Spleen (tissue), 11 donors: ENCODE measurements around the gene EPX. TPM values are rescaled to one million over a fixed set of nuclear protein-coding genes. Genes with fewer than 3 reads are reported as not detected.

Experiments
- DNase-seq: peaks from one replicate; pipeline ENCODE4 v3.0.0-alpha.2; 2020
- H3K27ac ChIP-seq, 8 donors: fragments of 200-600 bp; sonication (generic) in 7 of 8; 1 replicate in 4 of 8; 2 replicates in 4 of 8; pipeline versions ENCODE4 v1.5.0 to v1.8.0; 2016 to 2021; ENCODE audit warnings: inconsistent platforms in 4 of 8, mild to moderate bottlenecking in 4 of 8, moderate library complexity in 1 of 8
- H3K27me3 ChIP-seq, 7 donors: fragments of 200-600 bp; sonication (generic) in 6 of 7; replicated peaks in 1 of 7; 1 replicate in 4 of 7; 2 replicates in 3 of 7; pipeline versions ENCODE4 v1.5.0 to v1.8.0; 2016 to 2021; ENCODE audit warnings: inconsistent platforms in 3 of 7, mild to moderate bottlenecking in 1 of 7
- H3K36me3 ChIP-seq, 6 donors: fragments of 200-600 bp; sonication (generic) in 5 of 6; 1 replicate in 4 of 6; 2 replicates in 2 of 6; pipeline versions ENCODE4 v1.5.0 to v1.8.0; 2016 to 2021; ENCODE audit warnings: inconsistent platforms in 2 of 6
- H3K4me1 ChIP-seq, 6 donors: fragments of 200-600 bp; sonication (generic) in 5 of 6; 1 replicate in 3 of 6; 2 replicates in 3 of 6; pipeline versions ENCODE4 v1.5.0 to v1.8.0; 2016 to 2021; ENCODE audit warnings: inconsistent platforms in 3 of 6
- H3K4me3 ChIP-seq, 8 donors: fragments of 200-600 bp; sonication (generic) in 7 of 8; 1 replicate in 4 of 8; 2 replicates in 4 of 8; pipeline versions ENCODE4 v1.5.0 to v1.8.0; 2016 to 2021; ENCODE audit warnings: inconsistent platforms in 4 of 8, mild to moderate bottlenecking in 4 of 8, moderate library complexity in 2 of 8
- H3K9me3 ChIP-seq, 8 donors: fragments of 200-600 bp; sonication (generic) in 7 of 8; 1 replicate in 4 of 8; 2 replicates in 4 of 8; pipeline versions ENCODE4 v1.5.0 to v1.8.0; 2016 to 2021; ENCODE audit warnings: inconsistent platforms in 4 of 8
- CTCF ChIP-seq, 11 experiments: fragments of 200-600 bp in 7 of 11; fragments of 450-650 bp in 4 of 11; sonication (generic) in 4 of 11; IDR thresholded peaks in 8 of 11; conservative IDR thresholded peaks in 3 of 11; 1 replicate in 7 of 11; 2 replicates in 4 of 11; pipeline versions ENCODE4 v1.4.0 to v1.8.0; 2016 to 2021; ENCODE audit warnings: antibody characterized with exemption in 11 of 11, inconsistent platforms in 4 of 11, mild to moderate bottlenecking in 1 of 11
- POLR2A ChIP-seq, 3 donors: fragments of 450-650 bp; IDR thresholded peaks; one replicate each; pipeline ENCODE4 v1.5.1; 2017; ENCODE audit warnings: antibody characterized with exemption in 3 of 3, mild to moderate bottlenecking in 1 of 3
- POLR2AphosphoS5 ChIP-seq, 3 donors: sonication (generic); formaldehyde crosslinking; IDR thresholded peaks; one replicate each; pipeline ENCODE4 v1.5.1; 2017; ENCODE audit warnings: antibody characterized with exemption in 3 of 3
- WGBS, 5 donors: extraction: QIAGEN DNeasy Blood & Tissue Kit in 3 of 5; methylation state at CpG; one replicate each; pipeline versions ENCODE4 v1.1.5 to v1.1.7; 2013 to 2018; 5-methylcytosine and 5-hydroxymethylcytosine counted together
- intact Hi-C: fragments of 100-400 bp; cut with DNase I; formaldehyde crosslinking; loops from one replicate; pipeline ENCODE4 v1.15.0; 2023; ENCODE audit warnings: low total_unique reads
- polyA plus RNA-seq, 3 donors: library from polyadenylated mRNA; stranded (reverse); fragments of 200-250 nt; gene quantifications; one replicate each; pipeline ENCODE4 v1.2.1, GENCODE V29; 2013
- total RNA-seq, 7 donors: library from RNA; depleted of rRNA in 3 of 7; stranded (reverse); fragments of >200 nt in 3 of 7; fragmentation: NEBNext Ultra II Directional in 4 of 7; extraction: Animal tissue kit (Norgen Biotek cat#: 25700) in 4 of 7; gene quantifications; one replicate each; pipeline versions ENCODE4 v1.1.0 to v1.2.1, GENCODE V29; 2016 to 2021
- donor health status: healthy with polysubstance abuse.
- donor health status: DM: no; HTN: no; CAD: no; lungs with moderate emphysema.
- donor health status: DM: no; HTN: no; CAD: no.
- donor health status: Bipolar disorder and iron deficiency.
- donor health status: healthy.
- donor health status: DM: no; HTN: no; CAD: no.
- donor health status: DM: yes; HTN: yes; CAD: no.

EPX gene
- total and polyA plus RNA-seq, 10 donors, result 0.24 to 3.9 (median 1.2) TPM; not detected in 1

- Histone ChIP-seq H3K36me3 (peaks cover 0 to 18% (median 5%) of the 10 kb centered on the region in 6 donors), H3K27ac (peak overlapping the region; percentile 30 to 90 (median 82)), H3K9me3 (no peaks in the 10 kb centered on the region), H3K27me3 (no peaks in the 10 kb centered on the region), H3K4me1 (peaks cover 6 to 31% (median 13%) of the 10 kb centered on the region in 6 donors), H3K4me3 (peak overlapping the region; percentile 46 to 87 (median 58))
- TF ChIP-seq POLR2A (IDR thresholded peaks at IDR 0.05), result no peak
- TF ChIP-seq POLR2AphosphoS5 (IDR thresholded peaks at IDR 0.05), result no peak
- no peak for TF ChIP-seq CTCF (IDR thresholded peaks at IDR 0.05 in 8 of 11, conservative IDR thresholded peaks at IDR 0.05 in 3 of 11)
- intact Hi-C loops, result no loop called here
- DNase-seq, result no peak
- 50 to 70% (median 63%) methylated on average over 7 of the region's 7 CpGs for WGBS, 5 donors
Measured at GRCh38 chr17:58219789-58220183, 27.3 kb downstream of the EPX start.

- H3K27me3 ChIP-seq, result peaks cover 0 to 8% (median 0%) of the 10 kb centered on the region in 7 donors
- no peak overlapping the region for H3K4me3 ChIP-seq
- H3K4me1 ChIP-seq, result peaks cover 6 to 9% (median 8%) of the 10 kb centered on the region in 6 donors
- no peaks in the 10 kb centered on the region for H3K9me3 ChIP-seq
- H3K36me3 ChIP-seq, result no peaks in the 10 kb centered on the region
- TF ChIP-seq POLR2AphosphoS5 (IDR thresholded peaks at IDR 0.05), result no peak
- no peak for TF ChIP-seq POLR2A (IDR thresholded peaks at IDR 0.05)
- TF ChIP-seq CTCF (IDR thresholded peaks at IDR 0.05 in 8 of 11, conservative IDR thresholded peaks at IDR 0.05 in 3 of 11), result no peak
- no peak overlapping the region for H3K27ac ChIP-seq
- DNase-seq, result no peak
- 36 to 56% (median 52%) methylated on average over 1 of the region's 1 CpG for WGBS, 5 donors
- intact Hi-C loops, result no loop called here
Measured at GRCh38 chr17:58224315-58224714, 31.8 kb downstream of the EPX start.

GRCh38 chr17:58227733-58228132, 35.2 kb downstream of the EPX start:
- H3K27me3 ChIP-seq, result peaks cover 0 to 8% (median 0%) of the 10 kb centered on the region in 7 donors
- 85 to 94% (median 87%) methylated on average over 3 of the region's 3 CpGs for WGBS, 5 donors

DNA sequence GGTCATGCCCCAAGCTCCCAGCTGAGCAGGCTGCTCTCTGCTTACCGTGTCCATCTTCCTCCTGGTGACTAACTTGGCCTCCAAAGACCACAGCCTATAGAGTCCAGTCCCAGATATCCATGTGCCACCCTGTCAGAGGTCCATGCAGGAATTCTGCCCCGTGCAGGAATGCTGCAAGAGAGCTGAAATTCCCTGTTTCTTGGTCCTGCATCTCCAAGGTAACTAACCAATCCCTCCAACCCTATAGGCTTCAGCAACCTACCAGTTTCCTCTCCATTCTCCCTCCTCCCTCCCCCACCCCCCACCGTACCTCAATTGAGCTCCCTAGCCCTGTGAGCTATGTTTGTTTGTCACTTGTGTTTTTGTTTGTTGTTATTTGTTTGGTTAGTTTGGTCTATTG, 36.2 kb downstream of the EPX start:
- no peaks in the 10 kb centered on the region for H3K9me3 ChIP-seq
- no peak for TF ChIP-seq POLR2AphosphoS5 (IDR thresholded peaks at IDR 0.05)
- TF ChIP-seq POLR2A (IDR thresholded peaks at IDR 0.05), result no peak
- TF ChIP-seq CTCF (IDR thresholded peaks at IDR 0.05 in 8 of 11, conservative IDR thresholded peaks at IDR 0.05 in 3 of 11), result no peak
- 43 to 64% (median 57%) methylated on average over 3 of the region's 3 CpGs for WGBS, 5 donors
- no peak for DNase-seq
- no peaks in the 10 kb centered on the region for H3K36me3 ChIP-seq
- H3K4me1 ChIP-seq, result peaks cover 0 to 27% (median 17%) of the 10 kb centered on the region in 6 donors
- no peak overlapping the region for H3K4me3 ChIP-seq
- H3K27ac ChIP-seq, result no peak overlapping the region
- intact Hi-C loops, result no loop called here
- peaks cover 0 to 8% (median 0%) of the 10 kb centered on the region in 7 donors for H3K27me3 ChIP-seq

More at GRCh38 chr17:58227733-58228132, 35.2 kb downstream of the EPX start:
- DNase-seq, result no peak
- H3K4me1 ChIP-seq, result peaks cover 0 to 18% (median 8%) of the 10 kb centered on the region in 6 donors
- no peak for TF ChIP-seq POLR2AphosphoS5 (IDR thresholded peaks at IDR 0.05)
- no peak for TF ChIP-seq CTCF (IDR thresholded peaks at IDR 0.05 in 8 of 11, conservative IDR thresholded peaks at IDR 0.05 in 3 of 11)
- TF ChIP-seq POLR2A (IDR thresholded peaks at IDR 0.05), result no peak
- no peaks in the 10 kb centered on the region for H3K36me3 ChIP-seq
- no peak overlapping the region for H3K27ac ChIP-seq
- H3K9me3 ChIP-seq, result no peaks in the 10 kb centered on the region
- intact Hi-C loops, result no loop called here
- no peak overlapping the region for H3K4me3 ChIP-seq
